ENCODE results near the gene PTGS1. TPM values are rescaled to one million over a fixed set of nuclear protein-coding genes. Genes with fewer than 3 reads are reported as not detected.

PTGS1 gene
- total and polyA plus RNA-seq, 2 of the 13 experiments (the other 11 are each of a cell fraction or from before 2014, with no cell fraction given) = 0.07 to 0.08 TPM

GRCh38 chr9:122348791-122349190 is 22.0 kb upstream of the PTGS1 start (continued):
- TF ChIP-seq ZBTB33 (CRISPR knock-in tag; IDR thresholded peaks at IDR 0.05) (no peak), HDAC6 (IDR thresholded peaks at IDR 0.05; ENCODE audit: low read depth, low read length) (no peak), MYC (CRISPR knock-in tag; IDR thresholded peaks at IDR 0.05; ENCODE audit: borderline replicate concordance) (no peak), ZNF770 (CRISPR knock-in tag; IDR thresholded peaks at IDR 0.05) (no peak), SAP130 (CRISPR knock-in tag; IDR thresholded peaks at IDR 0.05; ENCODE audit: low read depth) (no peak), ZNF446 (CRISPR knock-in tag; IDR thresholded peaks at IDR 0.05) (no peak), ZFP91 (CRISPR knock-in tag; IDR thresholded peaks at IDR 0.05; ENCODE audit: borderline replicate concordance) (no peak), ATF4 (CRISPR knock-in tag; IDR thresholded peaks at IDR 0.05) (no peak), HOXD1 (CRISPR knock-in tag; IDR thresholded peaks at IDR 0.05) (no peak), ZFY (CRISPR knock-in tag; IDR thresholded peaks at IDR 0.05) (no peak), ETV5 (CRISPR knock-in tag; IDR thresholded peaks at IDR 0.05; ENCODE audit: borderline replicate concordance) (peak; percentile 9; the same call in 1 of the 2 replicates), SNRNP70 (IDR thresholded peaks at IDR 0.05; ENCODE audit: low read depth, low read length) (no peak), ZNF644 (CRISPR knock-in tag; IDR thresholded peaks at IDR 0.05; ENCODE audit: low read depth) (0 out of 2 replicates have a peak, but pooled peaks have one; percentile 8), GATAD2A (CRISPR knock-in tag; IDR thresholded peaks at IDR 0.05) (no peak), THAP7 (CRISPR knock-in tag; IDR thresholded peaks at IDR 0.05) (no peak), DMTF1 (CRISPR knock-in tag; IDR thresholded peaks at IDR 0.05) (no peak), ZNF430 (CRISPR knock-in tag; IDR thresholded peaks at IDR 0.05) (no peak), ZNF460 (CRISPR knock-in tag; IDR thresholded peaks at IDR 0.05; ENCODE audit: borderline replicate concordance) (no peak)

Measured in HepG2 (cell line).